GM18867 (cell line): ENCODE data around the gene TBC1D4.
"Not testable (repeated sequence)": the region's sequence is repeated elsewhere in the genome, so short reads cannot be mapped to it uniquely, and the experiment has no call there.

Experiments
- ATAC-seq: cut with Tn5 transposase; IDR thresholded peaks from one replicate; pipeline ENCODE4 v1.9.1; 2021; ENCODE audit warnings: mild to moderate bottlenecking, moderate library complexity; ENCODE audit not compliant: unreplicated experiment

The TBC1D4 gene

DNA sequence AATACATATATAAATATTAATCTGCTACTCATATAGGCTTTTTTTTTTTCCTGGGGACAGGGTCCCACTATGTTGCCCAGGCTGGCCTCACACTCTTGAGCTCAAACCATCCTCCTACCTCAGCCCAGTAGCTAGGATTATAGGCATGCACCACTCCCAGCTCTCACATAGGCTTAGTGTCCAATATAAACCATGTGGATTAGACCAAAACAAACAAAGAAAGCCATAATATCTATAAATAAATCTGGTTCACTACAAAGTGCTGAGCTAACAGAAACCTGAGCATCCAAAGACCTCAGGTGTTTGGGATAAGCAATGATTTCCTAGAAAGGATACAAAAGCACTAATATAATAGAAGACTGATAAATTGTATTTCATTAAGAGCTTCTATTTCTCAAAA, 26.0 kb downstream of the TBC1D4 start:
- ATAC-seq: no peak

DNA sequence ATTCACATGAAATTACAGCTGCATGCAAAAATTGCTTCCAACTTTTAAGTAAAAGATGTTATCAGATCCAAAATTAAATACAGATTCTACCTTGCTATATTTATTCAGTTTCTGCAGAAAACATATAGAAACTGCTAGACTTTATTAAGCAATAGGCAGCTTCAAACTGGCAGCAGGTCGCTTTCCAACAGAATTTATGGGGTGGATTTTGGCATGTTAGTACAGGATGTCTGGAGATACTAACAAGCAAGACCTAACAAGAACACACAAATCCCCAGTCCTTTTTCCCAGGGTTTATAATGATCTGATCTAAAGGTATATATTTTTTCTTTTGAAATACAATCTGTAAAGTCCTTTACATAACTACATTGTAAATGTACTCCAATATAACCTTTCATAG, 27.5 kb downstream of the TBC1D4 start:
- no peak for ATAC-seq

- ATAC-seq: no peak
Measured at GRCh38 chr13:75452564-75452963, 29.4 kb downstream of the TBC1D4 start.

- no peak for ATAC-seq
Measured at GRCh38 chr13:75447493-75447892, 34.5 kb downstream of the TBC1D4 start.

DNA sequence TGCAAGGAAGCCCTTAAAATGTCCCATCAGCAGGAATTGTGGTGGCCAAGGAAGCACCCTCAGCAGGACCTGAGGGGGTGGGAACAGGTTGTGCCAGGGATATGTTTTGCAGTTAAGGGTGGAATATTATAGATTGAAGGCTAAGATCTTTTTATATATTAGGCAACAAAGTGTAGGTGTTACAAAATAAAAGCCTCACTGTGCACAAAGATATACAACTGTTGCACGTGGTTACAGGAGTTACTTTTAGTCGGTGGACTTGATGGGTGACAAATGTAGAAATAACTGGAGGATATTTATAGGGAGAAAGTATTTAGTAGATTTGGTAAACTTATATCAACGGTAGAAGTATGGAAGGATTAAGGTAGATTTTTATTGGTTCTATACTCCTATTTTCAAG, 35.1 kb downstream of the TBC1D4 start:
- ATAC-seq: no peak

- no peak for ATAC-seq
Measured at GRCh38 chr13:75445717-75446499, 36.1 kb downstream of the TBC1D4 start.

GRCh38 chr13:75444016-75444415, 38.0 kb downstream of the TBC1D4 start:
- ATAC-seq: no peak

DNA sequence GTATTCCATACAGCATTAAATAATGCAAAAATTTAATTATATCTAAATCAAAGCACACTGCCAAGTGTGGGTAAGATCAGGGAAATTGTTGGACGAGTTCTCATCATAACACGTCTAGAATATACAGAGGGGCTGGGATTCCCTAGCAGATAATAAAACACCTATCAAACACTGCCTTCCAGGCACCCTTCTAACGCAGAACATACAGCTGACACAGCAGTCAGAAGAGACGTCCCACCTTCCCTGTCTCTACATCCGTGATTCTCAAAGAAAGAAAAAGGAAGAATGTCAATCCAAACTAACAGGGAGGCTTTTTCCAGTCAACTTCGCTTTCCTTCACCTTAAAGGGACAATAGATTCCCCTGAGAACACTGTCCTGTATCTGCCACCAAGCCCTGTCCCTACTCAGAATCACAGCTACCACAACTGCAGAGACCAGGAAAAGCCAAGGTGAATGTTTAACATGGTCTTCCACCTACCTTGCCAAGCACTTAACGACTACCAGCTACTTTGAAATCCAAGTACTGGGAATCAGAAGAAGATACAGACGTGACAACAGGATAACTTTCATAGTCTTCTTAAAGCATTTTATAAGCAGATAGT, 38.5 kb downstream of the TBC1D4 start:
- ATAC-seq: no peak

- ATAC-seq: no peak
Measured at GRCh38 chr13:75442736-75443234, 39.2 kb downstream of the TBC1D4 start.

DNA sequence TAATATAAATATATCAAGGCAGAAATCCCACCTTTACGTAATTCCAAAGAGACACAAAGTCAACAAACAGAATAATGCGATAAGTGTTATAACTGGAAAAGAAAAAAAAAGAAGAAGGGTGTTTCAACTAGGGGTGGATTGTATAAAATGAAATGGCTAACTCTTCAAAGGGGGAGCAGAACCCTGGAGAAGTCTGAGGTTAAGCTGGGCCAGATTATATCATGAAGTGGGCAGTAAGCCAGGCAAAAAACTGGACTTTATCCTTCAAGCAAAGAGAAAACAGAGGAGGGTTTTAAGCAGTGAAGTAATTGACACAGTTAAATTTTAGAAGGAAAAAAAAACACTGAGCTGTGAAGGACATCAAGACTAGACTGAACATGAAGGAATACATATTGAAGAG, 41.9 kb downstream of the TBC1D4 start:
- ATAC-seq: no peak

DNA sequence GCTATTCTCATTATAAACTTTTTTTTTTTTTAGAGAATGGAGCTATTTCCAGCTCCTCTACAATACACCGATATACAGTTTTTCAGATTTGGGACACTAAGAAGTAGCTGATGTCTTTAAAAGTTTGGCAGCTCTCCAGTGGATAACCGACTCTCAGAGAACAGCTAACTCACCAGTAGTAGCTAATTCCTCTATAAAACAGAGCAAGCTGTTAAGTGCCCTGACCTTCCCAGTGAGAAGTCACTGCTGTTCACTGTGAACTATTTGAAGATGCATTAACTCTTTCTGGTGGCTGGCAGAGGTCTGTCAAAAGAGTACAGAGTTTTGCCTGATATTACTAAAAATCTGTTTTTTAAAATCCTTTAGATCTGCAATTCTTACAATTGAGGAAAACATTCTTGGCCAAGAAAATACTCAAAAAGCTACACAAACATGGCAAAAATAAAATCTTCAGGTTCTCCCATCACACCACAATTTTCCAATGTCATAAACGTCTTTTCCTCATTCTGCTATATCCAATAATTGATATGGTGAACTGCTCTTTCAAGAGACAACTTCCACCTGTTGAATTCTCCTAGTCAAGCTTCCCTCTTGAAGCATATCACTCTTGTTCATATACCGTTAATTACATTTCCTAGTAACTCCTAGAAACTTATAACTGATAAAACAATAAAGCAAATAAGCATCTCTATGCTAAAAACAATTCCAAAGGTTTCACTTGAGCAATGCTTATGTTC, 44.2 kb downstream of the TBC1D4 start:
- no peak for ATAC-seq

GRCh38 chr13:75434126-75434525, 47.8 kb downstream of the TBC1D4 start:
- ATAC-seq: not testable (repeated sequence)

DNA sequence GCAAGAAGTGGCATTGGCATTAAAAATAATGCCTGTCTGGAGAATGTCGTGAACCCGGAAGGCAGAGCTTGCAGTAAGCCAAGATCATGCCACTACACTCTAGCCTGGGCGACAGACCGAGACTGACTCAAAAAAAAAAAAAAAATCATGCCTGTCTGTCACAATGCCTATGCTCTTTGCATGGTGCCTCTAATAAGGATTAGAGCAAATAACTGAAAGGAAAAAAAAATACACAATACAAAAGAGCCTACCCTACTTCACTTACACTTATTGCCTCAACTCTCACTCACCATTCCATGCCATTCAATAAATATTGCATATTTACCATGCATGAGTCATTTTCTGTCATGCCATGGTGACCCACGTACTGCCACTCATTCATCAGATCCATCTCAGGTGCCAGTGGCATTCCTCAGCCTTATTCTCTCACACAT, 49.1 kb downstream of the TBC1D4 start:
- no peak for ATAC-seq

- ATAC-seq: no peak
Measured at GRCh38 chr13:75432045-75432444, 49.9 kb downstream of the TBC1D4 start.

DNA sequence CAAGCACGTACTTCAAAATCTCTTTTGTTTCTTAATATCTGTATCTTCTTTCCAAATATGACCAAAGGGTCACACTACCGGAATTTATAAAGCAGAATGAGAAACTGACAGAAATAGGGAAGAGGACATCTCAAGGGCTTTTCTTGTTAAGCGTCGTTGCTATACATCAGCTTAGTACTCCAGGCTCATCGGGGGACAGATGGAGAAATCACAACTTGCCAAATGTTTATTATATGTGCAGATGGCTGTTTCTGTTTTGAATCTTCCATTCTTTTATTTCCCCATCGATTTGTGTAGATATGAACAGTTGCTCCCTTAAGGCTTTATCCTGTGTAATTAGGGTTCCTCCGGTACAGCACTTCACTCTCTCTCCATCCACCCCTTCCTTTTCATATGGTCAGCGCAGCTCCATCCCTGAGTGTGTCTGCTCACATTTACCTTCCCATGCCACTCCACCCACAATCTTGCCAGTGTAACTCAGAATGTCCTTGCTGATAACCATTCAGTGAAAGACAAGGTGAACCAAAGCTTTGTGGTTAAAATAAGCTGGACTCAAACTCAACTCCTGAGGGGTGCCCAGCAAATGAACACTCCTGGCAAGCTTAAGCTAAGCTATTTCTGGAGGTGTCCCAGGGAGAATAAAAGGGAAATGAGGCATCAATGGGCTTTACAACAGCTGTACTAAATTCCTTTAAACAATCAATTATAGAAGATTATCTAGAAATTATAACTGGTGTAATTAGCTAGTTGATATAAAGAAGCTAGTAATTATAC, 51.3 kb downstream of the TBC1D4 start:
- ATAC-seq: no peak

- ATAC-seq: no peak
Measured at GRCh38 chr13:75426421-75426820, 55.5 kb downstream of the TBC1D4 start.

DNA sequence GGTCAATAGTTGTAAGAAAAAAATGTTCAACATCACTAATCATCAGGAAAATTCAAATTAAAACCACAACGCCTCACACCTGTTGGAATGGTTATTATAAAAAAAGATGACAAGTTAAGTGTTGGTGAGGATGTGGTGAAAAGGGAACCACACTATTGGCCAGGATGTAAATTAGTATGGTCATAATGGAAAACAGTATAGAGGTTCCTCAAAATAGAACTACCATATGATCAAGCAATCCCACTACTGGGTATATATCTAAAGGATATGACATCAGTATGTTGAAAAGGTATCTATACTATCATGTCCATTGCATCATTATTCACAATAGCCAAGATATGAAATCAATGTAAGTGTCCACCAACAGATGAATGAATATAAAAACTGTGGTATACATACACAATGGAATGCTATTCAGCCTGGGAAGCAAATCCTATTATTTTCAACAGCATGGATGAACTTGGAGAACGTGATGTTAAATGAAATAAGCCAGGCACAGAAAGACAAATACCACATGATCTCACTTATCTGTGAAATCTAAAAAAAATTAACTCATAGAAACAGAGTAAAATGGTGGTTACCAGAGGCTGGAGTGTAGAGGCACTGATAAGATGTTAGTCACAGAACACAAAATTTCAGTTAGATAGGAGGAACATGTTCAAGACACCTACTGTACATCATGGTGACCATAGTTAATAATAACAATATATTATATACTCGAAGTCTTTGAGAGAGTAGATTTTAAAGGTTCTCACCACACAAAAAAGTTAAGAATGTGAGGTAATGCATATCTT, 56.6 kb downstream of the TBC1D4 start:
- ATAC-seq: peak; percentile 90

GRCh38 chr13:75423946-75424345, 58.0 kb downstream of the TBC1D4 start:
- ATAC-seq: no peak

- no peak for ATAC-seq
Measured at GRCh38 chr13:75422028-75422427, 59.9 kb downstream of the TBC1D4 start.

DNA sequence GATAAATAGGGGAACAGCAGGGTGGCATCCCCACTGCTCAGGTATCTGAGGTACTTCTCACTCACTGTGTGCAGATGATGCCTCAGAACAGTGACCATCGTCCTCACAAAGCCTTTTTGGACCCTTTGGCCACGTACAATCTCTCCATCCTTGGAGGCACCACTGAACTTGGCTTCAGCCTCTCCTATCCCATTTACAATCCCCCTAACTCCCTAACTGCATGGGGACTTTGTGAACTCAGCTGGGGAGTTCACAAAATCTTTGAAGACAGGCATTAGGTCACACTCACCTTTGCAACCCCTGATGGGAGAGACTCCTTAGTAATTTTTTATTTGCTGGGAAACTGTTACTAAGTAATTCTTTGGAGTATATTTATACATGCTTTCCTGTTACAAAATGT, 60.8 kb downstream of the TBC1D4 start:
- ATAC-seq: no peak
